ENCODE results near the gene MOSPD3. TPM values are rescaled to one million over a fixed set of nuclear protein-coding genes. Genes with fewer than 3 reads are reported as not detected.

MOSPD3 gene
- total and polyA plus RNA-seq, 2 of the 8 experiments (the other 6 are each of a cell fraction or from before 2014, with no cell fraction given): 20.7 to 21.4 TPM

DNA sequence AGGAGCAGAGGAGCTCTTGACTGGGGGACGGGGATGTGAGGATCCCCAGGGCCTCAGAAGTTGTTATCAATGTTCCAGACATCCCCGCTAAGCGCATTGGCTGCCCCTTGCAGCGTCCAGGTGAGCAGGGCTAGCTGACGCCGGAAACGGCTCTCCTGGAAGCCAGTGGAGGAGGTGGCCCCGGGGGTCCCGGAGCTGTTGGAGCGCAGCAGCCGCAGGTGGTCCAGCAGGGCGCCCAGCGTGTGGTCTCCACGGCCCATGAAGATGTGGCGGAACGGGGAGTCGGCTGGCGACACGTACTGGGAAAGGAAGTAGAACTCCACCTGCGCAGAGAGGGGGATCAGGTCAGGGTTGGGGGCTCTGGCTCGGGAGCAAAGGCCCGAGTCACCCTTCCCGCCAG, 8.5 kb downstream of the MOSPD3 start:
- H2BK15ac ChIP-seq (ENCODE audit: low read length): no peak overlapping the region
- no peak overlapping the region for H2BK20ac ChIP-seq (ENCODE audit: low read length)
- POLR2A ChIA-PET (ENCODE audit: partially characterized antibody): interaction anchor here (1.1 to 2.2 kb wide), 4 partner anchors 8 to 19 kb away, joined by 4 to 9 read pairs (median 6); partner anchors contain the start of genes MOSPD3 and PCOLCE
- WGBS, 2 experiments (ENCODE audit: extremely low coverage in 1 of 2, insufficient coverage in 1 of 2, insufficient read length in 1 of 2, insufficient replicate concordance in 2 of 2, low coverage in 1 of 2, low lambda C conversion rate in 2 of 2, missing lambda C conversion rate in 1 of 2): 94% methylated on average over 23 of the region's 23 CpGs; no CpG with 5 or more reads in 1 of the 2 experiments
- H3K4me2 ChIP-seq (ENCODE audit: insufficient read depth in 1 of 2, low read depth in 2 of 2, low read length in 2 of 2): no peak overlapping the region
- H3K27me3 ChIP-seq (replicated peaks in 1 of 4; ENCODE audit: control insufficient read depth in 3 of 4, extremely low read depth in 1 of 4, insufficient read depth in 3 of 4, low read length in 3 of 4): peaks cover 0 to 2% (median 1%) of the 10 kb centered on the region in 4 experiments; a peak in 3 of 7 replicates
- H3K18ac ChIP-seq (ENCODE audit: extremely low read depth, low read length): no peak overlapping the region
- no peak overlapping the region for H3K4ac ChIP-seq (replicated peaks; ENCODE audit: insufficient read length, low read depth, low read length)
- H2BK5ac ChIP-seq (ENCODE audit: low read depth, low read length): no peak overlapping the region
- no peaks in the 10 kb centered on the region for H3K79me2 ChIP-seq (ENCODE audit: control insufficient read depth in 1 of 2, insufficient read depth in 2 of 2, low read length in 2 of 2)
- H3K4me1 ChIP-seq (replicated peaks in 1 of 4; ENCODE audit: control insufficient read depth in 3 of 4, insufficient read depth in 4 of 4, low read length in 3 of 4): no peaks in the 10 kb centered on the region
- CTCF ChIA-PET (ENCODE audit: partially characterized antibody): interaction anchor here (1.1 to 3.3 kb wide), 5 partner anchors 8 to 71 kb away, joined by 3 to 20 read pairs (median 6); partner anchors contain the start of genes FBXO24 and MOSPD3
- H3K56ac ChIP-seq (replicated peaks; ENCODE audit: insufficient read length, low read depth, low read length): no peak overlapping the region
- DNase-seq (ENCODE audit: low read depth in 1 of 2, low spot score in 2 of 2) (no peak), FAIRE-seq (no peak)
- H3K23me2 ChIP-seq (ENCODE audit: low read depth, low read length): no peaks in the 10 kb centered on the region
- H3K9me3 ChIP-seq (ENCODE audit: insufficient read depth in 2 of 2, low read depth in 1 of 2, low read length in 1 of 2): no peaks in the 10 kb centered on the region
- no peak overlapping the region for H3K14ac ChIP-seq (ENCODE audit: insufficient read length)
- H3K9ac ChIP-seq (replicated peaks in 1 of 4; ENCODE audit: extremely low read depth in 1 of 4, low read depth in 3 of 4, low read length in 3 of 4): no peak overlapping the region
- no peak overlapping the region for H4K91ac ChIP-seq (replicated peaks; ENCODE audit: insufficient read length, low read length)
- no peaks in the 10 kb centered on the region for H3K36me3 ChIP-seq (ENCODE audit: control insufficient read depth in 2 of 4, insufficient read depth in 4 of 4, low read length in 3 of 4)
- no peaks in the 10 kb centered on the region for H3K79me1 ChIP-seq (ENCODE audit: low read depth, low read length)
- no peak overlapping the region for H2AFZ ChIP-seq (ENCODE audit: low read length)
- TF ChIP-seq HDAC6 (IDR thresholded peaks at IDR 0.05; ENCODE audit: low read depth, low read length) (no peak), PHF8 (conservative IDR thresholded peaks at IDR 0.05; ENCODE audit: low read depth, low read length) (no peak), RNF2 (IDR thresholded peaks at IDR 0.05; ENCODE audit: borderline replicate concordance, low read depth, low read length, missing control alignments, poor library complexity, severe bottlenecking) (no peak), KDM4A (IDR thresholded peaks at IDR 0.05; ENCODE audit: low read depth, low read length, severe bottlenecking) (no peak), RXRA (IDR thresholded peaks at IDR 0.05; ENCODE audit: insufficient read depth, low read depth, low read length) (no peak), CHD1 (IDR thresholded peaks at IDR 0.05; ENCODE audit: low read depth, low read length) (no peak), CBX8 (IDR thresholded peaks at IDR 0.05; ENCODE audit: borderline replicate concordance, low read depth, low read length) (no peak)
- TF ChIP-seq, protein P1, sequence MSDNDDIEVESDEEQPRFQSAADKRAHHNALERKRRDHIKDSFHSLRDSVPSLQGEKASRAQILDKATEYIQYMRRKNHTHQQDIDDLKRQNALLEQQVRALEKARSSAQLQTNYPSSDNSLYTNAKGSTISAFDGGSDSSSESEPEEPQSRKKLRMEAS (IDR thresholded peaks at IDR 0.05): no peak
- TF ChIP-seq, protein P2, sequence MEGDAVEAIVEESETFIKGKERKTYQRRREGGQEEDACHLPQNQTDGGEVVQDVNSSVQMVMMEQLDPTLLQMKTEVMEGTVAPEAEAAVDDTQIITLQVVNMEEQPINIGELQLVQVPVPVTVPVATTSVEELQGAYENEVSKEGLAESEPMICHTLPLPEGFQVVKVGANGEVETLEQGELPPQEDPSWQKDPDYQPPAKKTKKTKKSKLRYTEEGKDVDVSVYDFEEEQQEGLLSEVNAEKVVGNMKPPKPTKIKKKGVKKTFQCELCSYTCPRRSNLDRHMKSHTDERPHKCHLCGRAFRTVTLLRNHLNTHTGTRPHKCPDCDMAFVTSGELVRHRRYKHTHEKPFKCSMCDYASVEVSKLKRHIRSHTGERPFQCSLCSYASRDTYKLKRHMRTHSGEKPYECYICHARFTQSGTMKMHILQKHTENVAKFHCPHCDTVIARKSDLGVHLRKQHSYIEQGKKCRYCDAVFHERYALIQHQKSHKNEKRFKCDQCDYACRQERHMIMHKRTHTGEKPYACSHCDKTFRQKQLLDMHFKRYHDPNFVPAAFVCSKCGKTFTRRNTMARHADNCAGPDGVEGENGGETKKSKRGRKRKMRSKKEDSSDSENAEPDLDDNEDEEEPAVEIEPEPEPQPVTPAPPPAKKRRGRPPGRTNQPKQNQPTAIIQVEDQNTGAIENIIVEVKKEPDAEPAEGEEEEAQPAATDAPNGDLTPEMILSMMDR (IDR thresholded peaks at IDR 0.05; ENCODE audit: control extremely low read depth in 1 of 3, insufficient read depth in 1 of 3, low read depth in 1 of 3, low read length in 3 of 3): no peak
- no peak overlapping the region for H3K27ac ChIP-seq (ENCODE audit: low read depth, low read length)
- H2BK120ac ChIP-seq (replicated peaks; ENCODE audit: low read depth, low read length): no peak overlapping the region
- no peaks in the 10 kb centered on the region for H4K20me1 ChIP-seq (replicated peaks in 1 of 2; ENCODE audit: control insufficient read depth in 1 of 2, insufficient read depth in 2 of 2, low read length in 2 of 2)
- no peak overlapping the region for H3K4me3 ChIP-seq (ENCODE audit: extremely low read depth in 1 of 4, insufficient read depth in 2 of 4, low read depth in 3 of 4, low read length in 4 of 4)
- no peak overlapping the region for H2AK5ac ChIP-seq (ENCODE audit: low read depth, low read length)
- no peak overlapping the region for H4K5ac ChIP-seq (ENCODE audit: insufficient read length, low read depth, low read length)
- H3K23ac ChIP-seq (ENCODE audit: insufficient read length): no peak overlapping the region
- H4K8ac ChIP-seq (ENCODE audit: extremely low read depth, insufficient read depth, low read length): no peak overlapping the region; the same call in 1 of the 2 replicates
- H2BK12ac ChIP-seq (ENCODE audit: low read depth, low read length): no peak overlapping the region
